HEK293T (cell line): ENCODE data around the gene EPN1.

Experiments
- CTCF ChIA-PET: fragments of 350-600 bp; formaldehyde crosslinking; extraction: SDS; loops from one replicate; lab custom pipeline; 2021; ENCODE audit warnings: antibody characterized with exemption, inconsistent platforms; lab: Yijun Ruan, JAX
- POLR2A ChIA-PET: fragments of 350-600 bp; formaldehyde crosslinking; extraction: SDS; loops from one replicate; lab custom pipeline; 2020; ENCODE audit warnings: antibody characterized with exemption, inconsistent platforms; lab: Yijun Ruan, JAX
- DNase-seq: peaks from one replicate; pipeline ENCODE4 v3.0.0; 2012; ENCODE audit warnings: mixed read lengths; ENCODE audit errors: extremely low spot score
- ARNT ChIP-seq: fragments of 450-650 bp; IDR thresholded peaks from 2 replicates; pipeline ENCODE4 v1.6.1; 2017; ENCODE audit warnings: mild to moderate bottlenecking
- BHLHE40 ChIP-seq: fragments of 450-650 bp; IDR thresholded peaks from 2 replicates; pipeline ENCODE4 v1.6.1; 2016; ENCODE audit warnings: mild to moderate bottlenecking, moderate library complexity, borderline replicate concordance
- CTBP1 ChIP-seq: fragments of 450-650 bp; IDR thresholded peaks from 2 replicates; pipeline ENCODE4 v1.6.1; 2016; ENCODE audit warnings: borderline replicate concordance
- ELF4 ChIP-seq: fragments of 450-650 bp; IDR thresholded peaks from 2 replicates; pipeline ENCODE4 v1.6.1; 2017; ENCODE audit warnings: antibody characterized with exemption
- FOXA1 ChIP-seq: fragments of 450-650 bp; IDR thresholded peaks from 2 replicates; pipeline ENCODE4 v1.6.1; 2016; ENCODE audit warnings: mild to moderate bottlenecking
- FOXK2 ChIP-seq: fragments of 450-650 bp; IDR thresholded peaks from 2 replicates; pipeline ENCODE4 v1.6.1; 2016; ENCODE audit warnings: mild to moderate bottlenecking
- FOXM1 ChIP-seq: fragments of 450-650 bp; IDR thresholded peaks from 2 replicates; pipeline ENCODE4 v1.6.1; 2017; ENCODE audit warnings: mild to moderate bottlenecking, borderline replicate concordance
- HDGF ChIP-seq: fragments of 450-650 bp; IDR thresholded peaks from 2 replicates; pipeline ENCODE4 v1.6.1; 2017; ENCODE audit warnings: antibody characterized with exemption, borderline replicate concordance
- L3MBTL2 ChIP-seq: fragments of 450-650 bp; conservative IDR thresholded peaks from 2 replicates; pipeline ENCODE4 v1.6.1; 2016; ENCODE audit warnings: mild to moderate bottlenecking
- LEF1 ChIP-seq: fragments of 450-650 bp; IDR thresholded peaks from 2 replicates; pipeline ENCODE4 v1.6.1; 2017; ENCODE audit warnings: mild to moderate bottlenecking, borderline replicate concordance
- NFRKB ChIP-seq: fragments of 450-650 bp; IDR thresholded peaks from 2 replicates; pipeline ENCODE4 v1.6.1; 2016; ENCODE audit warnings: mild to moderate bottlenecking, moderate library complexity
- SP1 ChIP-seq: fragments of 450-650 bp; IDR thresholded peaks from 2 replicates; pipeline ENCODE4 v1.6.1; 2017
- SUZ12 ChIP-seq: fragments of 450-650 bp; IDR thresholded peaks from 2 replicates; pipeline ENCODE4 v1.6.1; 2016; ENCODE audit warnings: mild to moderate bottlenecking
- TARDBP ChIP-seq: fragments of 450-650 bp; IDR thresholded peaks from 2 replicates; pipeline ENCODE4 v1.6.1; 2016
- ZNF384 ChIP-seq: fragments of 450-650 bp; IDR thresholded peaks from 2 replicates; pipeline ENCODE4 v1.6.1; 2016
- TF ChIP-seq, protein P1 (sequence below): fragments of 450-650 bp; IDR thresholded peaks from 2 replicates; pipeline ENCODE4 v1.6.1; 2016

EPN1 gene

GRCh38 chr19:55677572-55678028, 2.6 kb downstream of the EPN1 start:
- DNase-seq, result no peak
- no peak for TF ChIP-seq ARNT
- no peak for TF ChIP-seq ZNF384
- TF ChIP-seq TARDBP, result no peak
- no peak for TF ChIP-seq LEF1
- no peak for TF ChIP-seq BHLHE40
- no peak for TF ChIP-seq NFRKB
- TF ChIP-seq FOXM1, result no peak
- TF ChIP-seq SUZ12, result no peak
- TF ChIP-seq L3MBTL2, result no peak
- no peak for TF ChIP-seq ELF4
- no peak for TF ChIP-seq SP1
- no peak for TF ChIP-seq FOXK2
- ChIA-PET CTCF (no interaction called here), POLR2A (no interaction called here)

DNA sequence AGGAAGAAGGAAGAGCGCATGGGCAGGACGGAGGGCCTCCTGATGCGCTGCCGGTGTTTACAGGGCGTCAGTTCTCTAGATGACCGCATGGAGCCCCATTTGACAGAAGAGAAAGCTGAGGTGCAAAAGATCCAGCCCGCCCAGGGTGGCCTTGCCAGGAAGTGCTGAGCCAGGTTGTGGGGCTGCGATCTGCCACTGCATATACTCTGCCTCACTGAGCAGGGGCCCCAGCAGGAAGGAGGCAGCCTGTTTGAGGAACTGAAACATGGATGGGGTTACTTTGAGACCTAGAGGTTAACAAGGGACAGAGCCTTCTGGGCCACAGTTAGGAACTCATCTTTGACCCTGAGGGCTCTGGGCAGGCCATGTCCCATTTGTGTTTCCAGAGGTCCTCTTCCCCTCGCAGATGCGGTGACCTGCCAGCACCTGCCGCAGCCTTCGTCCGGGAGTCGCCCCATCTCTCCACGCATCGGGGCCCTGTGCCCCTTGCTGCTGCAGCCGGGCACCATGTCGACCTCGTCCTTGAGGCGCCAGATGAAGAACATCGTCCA, 3.2 kb downstream of the EPN1 start:
- POLR2A ChIA-PET, result no interaction called here
- TF ChIP-seq, protein P1, sequence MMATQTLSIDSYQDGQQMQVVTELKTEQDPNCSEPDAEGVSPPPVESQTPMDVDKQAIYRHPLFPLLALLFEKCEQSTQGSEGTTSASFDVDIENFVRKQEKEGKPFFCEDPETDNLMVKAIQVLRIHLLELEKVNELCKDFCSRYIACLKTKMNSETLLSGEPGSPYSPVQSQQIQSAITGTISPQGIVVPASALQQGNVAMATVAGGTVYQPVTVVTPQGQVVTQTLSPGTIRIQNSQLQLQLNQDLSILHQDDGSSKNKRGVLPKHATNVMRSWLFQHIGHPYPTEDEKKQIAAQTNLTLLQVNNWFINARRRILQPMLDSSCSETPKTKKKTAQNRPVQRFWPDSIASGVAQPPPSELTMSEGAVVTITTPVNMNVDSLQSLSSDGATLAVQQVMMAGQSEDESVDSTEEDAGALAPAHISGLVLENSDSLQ, result no peak
- TF ChIP-seq HDGF (no peak), FOXM1 (no peak), ARNT (no peak), SP1 (no peak), L3MBTL2 (no peak), NFRKB (no peak), FOXA1 (no peak), LEF1 (no peak), CTBP1 (no peak), TARDBP (no peak), ELF4 (no peak), SUZ12 (no peak), BHLHE40 (no peak), ZNF384 (no peak), FOXK2 (no peak)
- DNase-seq, result no peak
- CTCF ChIA-PET, result no interaction called here

DNA sequence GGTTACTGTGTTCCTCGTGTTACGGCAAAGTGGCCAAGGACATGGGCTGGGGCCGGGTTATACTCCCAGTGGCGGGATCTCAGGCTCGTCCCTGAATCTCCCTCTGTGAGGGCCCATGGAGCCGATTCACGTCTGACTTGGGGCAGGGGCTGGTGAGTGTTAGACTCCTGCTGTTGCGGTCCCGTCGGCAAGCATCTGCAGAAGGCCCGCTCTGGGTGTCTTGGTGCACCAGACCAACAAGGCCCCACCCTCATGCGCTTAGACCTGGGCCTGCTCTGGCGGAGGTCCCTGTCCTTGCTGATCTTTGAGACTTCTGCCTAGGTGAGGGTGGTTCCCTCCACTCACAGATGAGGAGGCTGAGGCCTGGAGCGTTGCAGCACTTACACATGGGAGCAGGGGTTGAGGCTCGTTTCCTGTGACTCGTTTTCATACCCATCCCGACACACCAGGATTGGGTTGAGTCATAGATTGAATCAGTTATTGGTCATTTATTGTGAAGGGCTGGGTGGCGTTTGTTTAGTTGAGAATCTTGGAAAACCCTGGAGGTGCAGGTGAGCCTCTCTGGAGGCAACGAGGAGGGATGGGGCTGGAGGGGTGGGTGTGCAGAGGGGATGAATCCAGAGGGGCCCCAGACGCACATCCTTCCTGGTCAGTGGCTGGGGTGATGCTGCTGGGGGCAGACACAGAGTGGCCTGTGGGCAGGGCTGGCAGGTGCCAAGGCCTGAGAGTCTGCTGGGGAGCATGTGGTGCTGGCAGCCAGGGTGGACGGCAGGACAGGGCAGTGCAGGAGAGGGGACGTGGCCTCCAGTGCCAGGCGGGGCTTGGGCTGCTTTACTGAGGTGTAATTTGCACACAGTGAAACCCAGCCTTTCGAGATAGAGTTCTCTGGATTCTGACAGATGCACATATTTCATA, 4.6 kb downstream of the EPN1 start:
- ChIA-PET CTCF (no interaction called here), POLR2A (no interaction called here)
- DNase-seq, result no peak
- TF ChIP-seq ZNF384, result no peak
- no peak for TF ChIP-seq BHLHE40
- no peak for TF ChIP-seq CTBP1
- TF ChIP-seq SP1, result no peak

DNA sequence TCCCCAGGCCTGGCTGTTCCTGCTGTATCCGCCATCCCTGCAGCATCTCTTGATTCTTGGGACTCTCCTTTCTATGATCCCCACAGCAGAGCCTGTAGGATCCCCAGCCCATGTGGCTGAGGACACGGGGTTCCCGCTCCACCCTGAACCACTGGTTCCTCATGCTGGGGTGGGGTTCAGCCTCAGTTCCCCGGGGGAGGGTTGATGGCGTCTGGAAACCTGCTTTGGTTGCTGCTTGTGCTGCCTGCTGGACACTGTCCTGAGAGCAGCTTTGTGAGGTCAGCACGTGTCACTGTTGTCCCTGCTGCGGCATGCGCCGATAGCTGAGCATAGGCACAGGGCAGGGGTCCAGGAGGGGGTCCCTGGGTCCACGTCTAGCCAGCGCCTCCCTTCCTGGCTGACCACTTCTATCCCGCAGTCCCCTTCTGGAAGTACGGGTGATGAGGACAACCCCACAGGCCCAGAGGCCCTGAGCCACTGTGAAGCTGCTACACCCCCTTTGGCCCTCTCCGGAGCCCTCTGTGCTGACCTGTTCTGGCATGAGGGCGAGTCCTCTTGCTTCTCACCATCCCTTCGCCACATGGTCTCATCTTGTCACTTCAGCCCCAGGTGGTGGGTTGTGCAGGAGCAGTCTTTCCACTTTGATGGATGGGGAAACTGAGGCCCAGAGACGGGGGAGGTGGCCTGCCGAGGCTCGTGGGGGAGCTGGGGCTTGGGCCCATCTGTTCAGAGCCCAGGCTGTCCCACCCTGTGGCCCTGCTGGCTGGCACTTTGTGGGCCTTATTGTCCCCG, 5.5 kb downstream of the EPN1 start:
- TF ChIP-seq ZNF384 (no peak), BHLHE40 (no peak), NFRKB (no peak)
- TF ChIP-seq, protein P1, result no peak
- no peak for DNase-seq
- ChIA-PET CTCF (no interaction called here), POLR2A (no interaction called here)

- TF ChIP-seq ELF4, result no peak
- TF ChIP-seq TARDBP, result no peak
- no peak for TF ChIP-seq HDGF
- TF ChIP-seq BHLHE40, result no peak
- no peak for TF ChIP-seq SP1
- TF ChIP-seq NFRKB, result no peak
- TF ChIP-seq FOXM1, result no peak
- TF ChIP-seq ARNT, result no peak
- TF ChIP-seq CTBP1, result no peak
- TF ChIP-seq ZNF384, result no peak
- no peak for TF ChIP-seq L3MBTL2
- no peak for TF ChIP-seq FOXK2
- TF ChIP-seq LEF1, result no peak
- TF ChIP-seq, protein P1, result no peak
- no peak for TF ChIP-seq FOXA1
- TF ChIP-seq SUZ12, result no peak
- ChIA-PET POLR2A (no interaction called here), CTCF (no interaction called here)
- DNase-seq, result no peak
Observed at GRCh38 chr19:55681131-55682092, 6.4 kb downstream of the EPN1 start.
